ENCODE measurements around the gene RGL1. TPM values are rescaled to one million over a fixed set of nuclear protein-coding genes. Genes with fewer than 3 reads are reported as not detected.

RGL1 gene
- total RNA-seq, 1 experiment from 2014 or later = 1.5 TPM

DNA sequence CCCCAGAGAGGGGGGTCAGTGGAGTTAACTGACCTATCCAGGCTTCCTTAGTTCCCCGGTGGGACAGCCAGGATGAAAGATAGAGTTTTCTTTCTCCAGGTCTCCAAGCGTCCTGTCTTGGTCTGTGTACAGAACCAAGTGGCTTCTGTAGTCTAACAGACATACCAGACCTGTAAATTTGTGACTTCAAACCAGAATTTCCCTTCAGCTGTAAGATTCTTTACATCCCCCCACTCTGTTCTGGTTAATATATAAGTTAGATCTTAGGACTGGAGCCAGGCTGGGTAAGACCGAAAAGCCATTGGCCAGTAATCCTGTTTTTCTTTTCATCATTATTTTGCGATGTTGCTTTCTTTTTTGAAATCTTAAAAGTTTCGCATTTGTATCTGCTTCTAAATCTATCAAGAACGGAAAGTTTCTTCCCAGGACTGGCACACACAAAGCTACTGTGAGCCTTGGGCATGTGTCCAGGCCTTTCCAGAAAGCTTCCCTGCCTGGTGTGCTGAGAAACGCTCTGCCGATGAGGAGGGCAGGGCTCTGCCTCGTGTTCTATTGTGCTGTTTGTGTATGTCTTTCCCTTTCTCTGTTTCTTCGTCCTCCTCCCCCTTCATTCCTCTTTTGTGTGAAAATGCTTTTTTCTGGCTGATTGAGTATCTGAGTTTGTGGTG, 72.3 kb downstream of the RGL1 start:
- TF ChIP-seq, protein P1, sequence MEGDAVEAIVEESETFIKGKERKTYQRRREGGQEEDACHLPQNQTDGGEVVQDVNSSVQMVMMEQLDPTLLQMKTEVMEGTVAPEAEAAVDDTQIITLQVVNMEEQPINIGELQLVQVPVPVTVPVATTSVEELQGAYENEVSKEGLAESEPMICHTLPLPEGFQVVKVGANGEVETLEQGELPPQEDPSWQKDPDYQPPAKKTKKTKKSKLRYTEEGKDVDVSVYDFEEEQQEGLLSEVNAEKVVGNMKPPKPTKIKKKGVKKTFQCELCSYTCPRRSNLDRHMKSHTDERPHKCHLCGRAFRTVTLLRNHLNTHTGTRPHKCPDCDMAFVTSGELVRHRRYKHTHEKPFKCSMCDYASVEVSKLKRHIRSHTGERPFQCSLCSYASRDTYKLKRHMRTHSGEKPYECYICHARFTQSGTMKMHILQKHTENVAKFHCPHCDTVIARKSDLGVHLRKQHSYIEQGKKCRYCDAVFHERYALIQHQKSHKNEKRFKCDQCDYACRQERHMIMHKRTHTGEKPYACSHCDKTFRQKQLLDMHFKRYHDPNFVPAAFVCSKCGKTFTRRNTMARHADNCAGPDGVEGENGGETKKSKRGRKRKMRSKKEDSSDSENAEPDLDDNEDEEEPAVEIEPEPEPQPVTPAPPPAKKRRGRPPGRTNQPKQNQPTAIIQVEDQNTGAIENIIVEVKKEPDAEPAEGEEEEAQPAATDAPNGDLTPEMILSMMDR (conservative IDR thresholded peaks at IDR 0.05; ENCODE audit: low read depth, low read length) = no peak
- no peak for TF ChIP-seq EZH2 (IDR thresholded peaks at IDR 0.05; ENCODE audit: low read length, unreplicated experiment)
- no peak for TF ChIP-seq EZH2phosphoT487 (IDR thresholded peaks at IDR 0.05; ENCODE audit: borderline replicate concordance, low read length)
- Histone ChIP-seq H3K9me3 (ENCODE audit: low read length) (no peaks in the 10 kb centered on the region), H3K27ac (ENCODE audit: low read length) (no peak overlapping the region), H3K4me2 (ENCODE audit: low read length) (no peak overlapping the region), H4K20me1 (ENCODE audit: low read length) (no peaks in the 10 kb centered on the region), H3K36me3 (ENCODE audit: low read depth, low read length) (no peaks in the 10 kb centered on the region), H3K9ac (ENCODE audit: low read length) (no peak overlapping the region), H3K27me3 (ENCODE audit: low read length) (no peaks in the 10 kb centered on the region), H3K4me1 (ENCODE audit: insufficient read depth, low read length) (peaks cover 13% of the 10 kb centered on the region), H3K79me2 (ENCODE audit: low read length) (no peaks in the 10 kb centered on the region), H3F3A (ENCODE audit: low read length, unreplicated experiment) (no peaks in the 10 kb centered on the region), H2AFZ (ENCODE audit: low read length) (no peak overlapping the region), H3K4me3 (ENCODE audit: low read length) (no peak overlapping the region), H3K9me2 (replicated peaks; ENCODE audit: low read length) (no peaks in the 10 kb centered on the region)
- ChIA-PET CTCF (no interaction called here), POLR2A (ENCODE audit: unreplicated experiment) (no interaction called here)
- BruUV-seq (replicated peaks) = no TSS peak
- intact Hi-C loops (cut with micrococcal nuclease) = no loop called here
- ATAC-seq (no peak), DNase-seq (no peak)

DNA sequence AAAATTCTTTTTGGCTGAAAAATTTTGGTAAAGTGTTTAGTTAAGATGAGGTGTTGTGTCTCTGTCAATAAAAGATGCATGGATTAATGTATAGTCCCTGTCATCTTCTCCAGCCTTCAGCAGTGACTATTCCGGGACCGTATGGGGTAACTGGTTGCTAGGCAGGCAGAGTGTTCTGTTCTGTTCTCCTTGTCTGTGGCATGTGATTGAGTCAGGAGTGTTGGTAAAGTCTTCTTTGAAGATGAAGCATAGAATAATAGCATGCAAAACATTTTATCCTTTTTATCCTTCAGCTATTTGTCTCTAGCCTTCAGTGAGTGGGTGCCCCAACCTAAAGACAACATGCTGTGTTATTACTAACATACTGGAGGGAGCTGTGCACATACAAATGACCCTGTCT, 74.6 kb downstream of the RGL1 start:
- TF ChIP-seq EZH2 (IDR thresholded peaks at IDR 0.05; ENCODE audit: low read length, unreplicated experiment) (no peak), EZH2phosphoT487 (IDR thresholded peaks at IDR 0.05; ENCODE audit: borderline replicate concordance, low read length) (no peak)
- TF ChIP-seq, protein P1 (conservative IDR thresholded peaks at IDR 0.05; ENCODE audit: low read depth, low read length) = no peak
- BruUV-seq (replicated peaks) = no TSS peak
- no peak for ATAC-seq
- POLR2A ChIA-PET (ENCODE audit: unreplicated experiment) = no interaction called here
- peaks cover 25% of the 10 kb centered on the region for H3K4me1 ChIP-seq (ENCODE audit: insufficient read depth, low read length)
- H3K79me2 ChIP-seq (ENCODE audit: low read length) = no peaks in the 10 kb centered on the region
- H3K4me2 ChIP-seq (ENCODE audit: low read length) = no peak overlapping the region
- H3K27me3 ChIP-seq (ENCODE audit: low read length) = no peaks in the 10 kb centered on the region
- CTCF ChIA-PET = no interaction called here
- no peak overlapping the region for H3K4me3 ChIP-seq (ENCODE audit: low read length)
- no peak overlapping the region for H3K9ac ChIP-seq (ENCODE audit: low read length)
- no peak overlapping the region for H2AFZ ChIP-seq (ENCODE audit: low read length)
- no peaks in the 10 kb centered on the region for H3K9me3 ChIP-seq (ENCODE audit: low read length)
- H4K20me1 ChIP-seq (ENCODE audit: low read length) = no peaks in the 10 kb centered on the region
- H3K9me2 ChIP-seq (replicated peaks; ENCODE audit: low read length) = no peaks in the 10 kb centered on the region
- no peaks in the 10 kb centered on the region for H3K36me3 ChIP-seq (ENCODE audit: low read depth, low read length)
- intact Hi-C loops (cut with micrococcal nuclease) = no loop called here
- DNase-seq = no peak
- no peaks in the 10 kb centered on the region for H3F3A ChIP-seq (ENCODE audit: low read length, unreplicated experiment)
- H3K27ac ChIP-seq (ENCODE audit: low read length) = no peak overlapping the region

DNA sequence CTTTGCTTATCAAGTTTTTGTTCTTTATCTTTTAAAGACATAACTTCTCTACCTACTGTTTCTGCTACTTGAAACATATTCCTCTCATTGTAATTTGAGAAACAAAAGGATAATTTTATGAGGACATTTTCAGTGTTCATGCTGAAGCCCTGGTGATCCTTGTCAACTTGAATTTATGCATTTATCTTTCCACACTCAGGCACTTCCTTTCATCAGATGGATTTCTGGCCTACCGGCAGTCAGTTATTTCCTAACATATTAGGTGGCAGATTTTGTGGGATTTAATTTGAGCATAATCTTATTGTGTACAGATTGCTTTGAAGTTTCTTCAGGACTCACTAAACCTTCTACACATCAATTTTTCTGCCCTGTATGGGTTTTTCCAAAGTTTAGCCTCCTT, 75.0 kb downstream of the RGL1 start:
- H3K4me2 ChIP-seq (ENCODE audit: low read length) = no peak overlapping the region
- no peak overlapping the region for H3K4me3 ChIP-seq (ENCODE audit: low read length)
- H3F3A ChIP-seq (ENCODE audit: low read length, unreplicated experiment) = no peaks in the 10 kb centered on the region
- no peak for DNase-seq
- no peak overlapping the region for H2AFZ ChIP-seq (ENCODE audit: low read length)
- TF ChIP-seq EZH2 (IDR thresholded peaks at IDR 0.05; ENCODE audit: low read length, unreplicated experiment) (no peak), EZH2phosphoT487 (IDR thresholded peaks at IDR 0.05; ENCODE audit: borderline replicate concordance, low read length) (no peak)
- TF ChIP-seq, protein P1 (conservative IDR thresholded peaks at IDR 0.05; ENCODE audit: low read depth, low read length) = no peak
- intact Hi-C loops (cut with micrococcal nuclease) = no loop called here
- no peak overlapping the region for H3K9ac ChIP-seq (ENCODE audit: low read length)
- H3K27me3 ChIP-seq (ENCODE audit: low read length) = no peaks in the 10 kb centered on the region
- ATAC-seq = no peak
- no peak overlapping the region for H3K27ac ChIP-seq (ENCODE audit: low read length)
- H3K79me2 ChIP-seq (ENCODE audit: low read length) = no peaks in the 10 kb centered on the region
- peaks cover 25% of the 10 kb centered on the region for H3K4me1 ChIP-seq (ENCODE audit: insufficient read depth, low read length)
- H3K36me3 ChIP-seq (ENCODE audit: low read depth, low read length) = no peaks in the 10 kb centered on the region
- H4K20me1 ChIP-seq (ENCODE audit: low read length) = no peaks in the 10 kb centered on the region
- CTCF ChIA-PET = no interaction called here
- H3K9me2 ChIP-seq (replicated peaks; ENCODE audit: low read length) = no peaks in the 10 kb centered on the region
- POLR2A ChIA-PET (ENCODE audit: unreplicated experiment) = no interaction called here
- H3K9me3 ChIP-seq (ENCODE audit: low read length) = no peaks in the 10 kb centered on the region
- BruUV-seq (replicated peaks) = no TSS peak

Data from PC-3 (cell line).